ENCODE measurements around the gene MGMT.

DNA sequence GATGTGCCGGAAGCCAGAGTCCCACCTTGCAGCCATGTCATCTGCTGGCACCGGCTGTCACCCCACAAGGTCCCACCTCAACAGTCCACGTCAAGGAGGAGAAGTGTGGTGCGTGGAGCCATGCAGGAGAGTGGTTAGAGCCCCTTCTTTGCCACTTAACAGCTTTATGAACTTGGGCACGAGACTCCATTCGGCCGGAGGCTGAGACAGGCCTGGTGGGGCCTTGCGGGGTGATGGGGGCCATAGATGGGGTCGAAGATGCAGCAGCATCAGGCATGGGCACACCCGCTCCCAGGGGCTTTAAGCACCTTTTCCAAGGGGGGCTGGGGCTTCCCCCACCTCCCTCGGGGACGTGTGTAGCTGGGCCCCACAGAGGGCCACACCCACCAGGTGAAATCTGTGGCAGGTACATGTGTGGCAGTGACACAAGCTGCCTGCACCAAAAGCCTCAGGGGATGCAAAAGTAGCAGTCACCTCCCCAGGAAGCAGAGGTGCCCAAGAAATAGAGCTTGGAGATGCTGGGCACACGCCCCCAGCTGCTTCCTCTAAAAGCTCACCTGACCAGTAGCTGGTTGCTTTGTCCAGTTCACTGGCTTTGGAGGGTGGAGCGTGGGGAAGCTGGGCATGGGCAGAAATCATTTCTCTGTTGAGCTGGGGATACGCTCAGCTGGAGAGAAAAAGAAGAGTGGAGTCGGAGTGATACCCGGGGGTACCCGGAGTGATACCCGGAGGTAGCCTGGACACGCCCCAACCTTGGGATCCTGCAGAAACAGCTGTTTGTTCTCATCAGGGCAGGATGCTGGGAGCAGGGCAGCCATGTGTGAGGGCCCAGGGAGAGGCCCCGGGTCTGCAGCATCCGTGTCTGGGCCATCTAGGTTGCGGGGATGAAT is 297.2 kb downstream of the MGMT start:
- no peak for TF ChIP-seq POLR2A (IDR thresholded peaks at IDR 0.05)
- TF ChIP-seq, protein P1, sequence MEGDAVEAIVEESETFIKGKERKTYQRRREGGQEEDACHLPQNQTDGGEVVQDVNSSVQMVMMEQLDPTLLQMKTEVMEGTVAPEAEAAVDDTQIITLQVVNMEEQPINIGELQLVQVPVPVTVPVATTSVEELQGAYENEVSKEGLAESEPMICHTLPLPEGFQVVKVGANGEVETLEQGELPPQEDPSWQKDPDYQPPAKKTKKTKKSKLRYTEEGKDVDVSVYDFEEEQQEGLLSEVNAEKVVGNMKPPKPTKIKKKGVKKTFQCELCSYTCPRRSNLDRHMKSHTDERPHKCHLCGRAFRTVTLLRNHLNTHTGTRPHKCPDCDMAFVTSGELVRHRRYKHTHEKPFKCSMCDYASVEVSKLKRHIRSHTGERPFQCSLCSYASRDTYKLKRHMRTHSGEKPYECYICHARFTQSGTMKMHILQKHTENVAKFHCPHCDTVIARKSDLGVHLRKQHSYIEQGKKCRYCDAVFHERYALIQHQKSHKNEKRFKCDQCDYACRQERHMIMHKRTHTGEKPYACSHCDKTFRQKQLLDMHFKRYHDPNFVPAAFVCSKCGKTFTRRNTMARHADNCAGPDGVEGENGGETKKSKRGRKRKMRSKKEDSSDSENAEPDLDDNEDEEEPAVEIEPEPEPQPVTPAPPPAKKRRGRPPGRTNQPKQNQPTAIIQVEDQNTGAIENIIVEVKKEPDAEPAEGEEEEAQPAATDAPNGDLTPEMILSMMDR (IDR thresholded peaks at IDR 0.05), result no peak
